Measurements from ENCODE around the gene LPP.

DNA sequence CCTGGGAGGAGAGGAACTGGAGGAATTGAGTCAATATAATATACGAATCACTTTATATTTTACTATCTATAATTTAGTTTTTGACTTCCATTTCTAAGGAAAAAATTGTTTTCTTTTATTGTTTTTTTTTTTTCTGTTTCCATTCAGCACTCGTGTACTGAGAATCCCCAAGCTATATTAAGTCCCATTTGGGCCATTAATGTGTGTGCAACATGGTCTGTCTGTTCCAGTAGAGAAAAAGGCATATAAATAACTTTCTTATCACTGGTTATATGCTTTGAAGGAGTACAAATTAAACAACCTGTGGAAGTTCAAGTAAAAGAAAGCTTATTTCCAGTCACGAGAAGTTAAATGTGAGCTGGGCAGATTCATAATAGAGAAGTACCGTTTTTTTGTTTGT lies 518.9 kb downstream of the LPP start:
- TF ChIP-seq, protein P1, sequence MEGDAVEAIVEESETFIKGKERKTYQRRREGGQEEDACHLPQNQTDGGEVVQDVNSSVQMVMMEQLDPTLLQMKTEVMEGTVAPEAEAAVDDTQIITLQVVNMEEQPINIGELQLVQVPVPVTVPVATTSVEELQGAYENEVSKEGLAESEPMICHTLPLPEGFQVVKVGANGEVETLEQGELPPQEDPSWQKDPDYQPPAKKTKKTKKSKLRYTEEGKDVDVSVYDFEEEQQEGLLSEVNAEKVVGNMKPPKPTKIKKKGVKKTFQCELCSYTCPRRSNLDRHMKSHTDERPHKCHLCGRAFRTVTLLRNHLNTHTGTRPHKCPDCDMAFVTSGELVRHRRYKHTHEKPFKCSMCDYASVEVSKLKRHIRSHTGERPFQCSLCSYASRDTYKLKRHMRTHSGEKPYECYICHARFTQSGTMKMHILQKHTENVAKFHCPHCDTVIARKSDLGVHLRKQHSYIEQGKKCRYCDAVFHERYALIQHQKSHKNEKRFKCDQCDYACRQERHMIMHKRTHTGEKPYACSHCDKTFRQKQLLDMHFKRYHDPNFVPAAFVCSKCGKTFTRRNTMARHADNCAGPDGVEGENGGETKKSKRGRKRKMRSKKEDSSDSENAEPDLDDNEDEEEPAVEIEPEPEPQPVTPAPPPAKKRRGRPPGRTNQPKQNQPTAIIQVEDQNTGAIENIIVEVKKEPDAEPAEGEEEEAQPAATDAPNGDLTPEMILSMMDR (IDR thresholded peaks at IDR 0.05; ENCODE audit: insufficient read depth, low read length, poor library complexity, severe bottlenecking): no peak
- no peak for TF ChIP-seq EZH2phosphoT487 (conservative IDR thresholded peaks at IDR 0.05; ENCODE audit: low read length)

Data from SU-DHL-6 (cell line).